Melanocyte of skin (primary cell): ENCODE data around the gene PPFIA3. TPM values are rescaled to one million over a fixed set of nuclear protein-coding genes. Genes with fewer than 3 reads are reported as not detected.

Source experiments
- small RNA-seq, 2 donors: library from RNA; depleted of rRNA; stranded (forward); fragments of <200 nt; gene quantifications; one replicate each; pipeline ENCODE3, GENCODE V24; 2012
- total RNA-seq, 2 donors: library from RNA; depleted of rRNA; stranded (reverse); fragments of >200 nt; gene quantifications; 2 replicates each; pipeline ENCODE4 v1.2.3, GENCODE V29; 2012

The PPFIA3 gene
- 1 to 10 TPM; 7.3 to 9.6 TPM for total RNA-seq

GRCh38 chr19:49119411-49120324 lies at the start of gene PPFIA3:
TSS of gene PPFIA3 (plus strand) at chr19:49119544. CDS start at chr19:49127874, 8,330 bp downstream.

GRCh38 chr19:49085020-49085867 lies 34.1 kb upstream of the PPFIA3 start, which contains the start of gene SNRNP70:
TSS of gene SNRNP70 (plus strand) at chr19:49085451. CDS start at chr19:49086415, 964 bp downstream.

GRCh38 chr19:49113762-49114629 lies 5.3 kb upstream of the PPFIA3 start, which contains the start of gene LIN7B:
TSS of gene LIN7B (plus strand) at chr19:49114370. CDS start at chr19:49114405, 35 bp downstream.

DNA sequence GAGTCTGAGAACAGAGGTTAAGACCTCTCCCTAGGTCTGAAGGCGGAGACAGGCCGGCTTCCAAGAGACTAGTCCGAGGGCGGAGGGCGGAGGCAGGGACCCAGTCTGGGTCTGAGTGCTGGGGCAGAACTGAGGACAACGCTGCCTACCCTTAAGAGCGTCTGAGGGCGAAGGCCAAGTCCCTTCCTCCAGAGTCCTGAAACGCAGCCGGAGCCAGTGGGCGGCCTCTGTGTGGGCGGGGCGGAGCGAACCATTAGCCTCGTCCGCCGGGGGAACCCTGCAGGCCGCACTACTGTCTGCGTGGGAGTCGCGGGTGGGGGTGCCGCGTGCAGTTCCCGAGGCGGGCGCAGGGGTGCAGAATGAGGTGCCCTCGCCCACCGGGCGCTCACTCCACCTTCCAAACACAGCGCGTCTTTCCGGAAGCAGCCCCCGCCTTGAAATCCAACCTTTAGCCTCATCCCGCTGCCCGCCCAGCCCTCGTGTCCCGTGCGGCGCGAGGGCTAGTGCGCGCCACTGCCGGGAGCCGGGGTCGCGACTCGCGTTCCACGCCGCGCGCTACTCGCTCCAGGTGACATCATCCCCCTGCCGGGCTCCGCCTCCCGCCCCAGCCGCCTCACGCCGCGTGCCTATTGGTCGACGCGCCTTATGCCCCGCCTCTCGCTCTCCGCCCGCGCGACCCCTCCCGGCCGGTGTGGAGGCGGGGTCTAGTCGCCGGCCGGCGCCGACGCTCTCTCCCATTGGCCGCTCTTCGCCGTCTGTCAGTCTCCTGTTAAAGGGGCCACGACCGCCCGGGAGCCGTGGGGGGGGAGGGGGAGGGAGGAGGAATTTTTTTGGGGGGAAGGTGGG lies 556 bp upstream of the PPFIA3 start, which contains the start of gene C19orf73:
C19orf73 (minus strand) TSS at position 579 of the 846 bp plus-strand sequence; CDS start at position 458, 121 bp downstream.

DNA sequence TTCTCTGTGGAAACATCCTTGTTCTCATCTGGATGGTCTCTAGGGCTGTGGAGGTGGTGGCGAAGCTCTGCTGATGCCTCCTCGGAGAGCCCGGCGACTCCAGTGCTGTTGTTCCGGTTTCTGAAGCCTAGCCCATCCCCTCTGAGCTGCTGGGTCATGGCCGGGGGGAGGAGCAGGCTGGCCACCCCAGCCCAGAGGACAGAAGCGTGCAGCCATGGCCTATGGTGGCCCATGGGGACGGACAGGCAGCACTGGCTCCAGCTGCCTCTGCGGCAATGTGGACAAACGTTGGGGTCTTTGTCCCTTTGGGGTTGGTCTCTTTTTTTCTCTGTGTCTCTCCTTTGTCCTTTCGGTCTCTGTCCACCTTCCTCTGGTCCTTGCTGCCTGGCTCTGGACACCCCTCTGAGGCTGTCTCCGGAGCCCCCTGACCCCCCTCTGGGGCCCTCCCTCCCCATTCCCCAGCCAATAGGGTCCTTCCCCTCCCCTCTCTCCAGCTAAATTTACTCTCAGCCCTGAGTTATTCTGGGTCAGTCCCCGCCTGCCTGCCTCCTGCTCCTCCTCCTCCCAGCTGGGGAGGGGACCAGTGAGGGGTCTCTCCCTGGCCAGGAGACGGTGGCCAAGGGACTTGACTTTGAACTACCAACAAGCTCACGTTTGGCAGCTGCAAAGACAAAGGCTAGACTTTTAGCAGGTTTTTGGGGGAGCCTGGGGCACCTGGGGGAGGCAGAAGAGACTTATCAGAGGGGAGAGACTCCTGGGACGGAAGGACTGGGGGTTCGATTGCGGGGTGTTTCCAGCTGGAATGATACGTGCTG lies 35.9 kb downstream of the PPFIA3 start, which contains the start of gene HRC:
HRC (minus strand) TSS at position 392 of the 815 bp plus-strand sequence; CDS start at position 233, 159 bp downstream.

GRCh38 chr19:49157445-49158224 lies 38.3 kb downstream of the PPFIA3 start, which contains the start of gene TRPM4:
TSS of gene TRPM4 (plus strand) at chr19:49157792. CDS start at chr19:49157867, 75 bp downstream.

Small RNAs within 50 kb of the gene (small RNA-seq; reads per million reads assigned to genes)
- gene RN7SL708P = 0 to 0.06 reads per million in 2 donors

Other genes starting within 250 kb of the PPFIA3 start
- 10 to 100 TPM; 30.6 to 45.0 TPM for gene PPP1R15A, start 247.1 kb upstream of the PPFIA3 start, total RNA-seq
- under 1 TPM in 1 of 2 donors, not detected in 1; 0.34 TPM for gene TULP2, start 220.8 kb upstream of the PPFIA3 start, total RNA-seq
- gene NUCB1, start 219.2 kb upstream of the PPFIA3 start, total RNA-seq = 100 to 1,000 TPM; 174 to 185 TPM
- 1 to 10 TPM in 1 of 2 donors, under 1 TPM in 1; 0.33 to 1.0 TPM for gene DHDH, start 185.8 kb upstream of the PPFIA3 start, total RNA-seq
- gene BAX, start 164.7 kb upstream of the PPFIA3 start, total RNA-seq = 10 to 100 TPM; 53.3 to 59.9 TPM
- 1,000 to 10,000 TPM; 2,131 to 3,816 TPM for gene FTL, start 154.2 kb upstream of the PPFIA3 start, total RNA-seq
- 10 to 100 TPM; 56.4 to 70.3 TPM for gene GYS1, start 126.2 kb upstream of the PPFIA3 start, total RNA-seq
- gene RUVBL2, start 125.7 kb upstream of the PPFIA3 start, total RNA-seq = 100 to 1,000 TPM; 182 to 358 TPM
- gene LHB, start 102.5 kb upstream of the PPFIA3 start, total RNA-seq = under 1 TPM in 1 of 2 donors, not detected in 1; 0.69 TPM
- not detected for gene CGB3, start 95.2 kb upstream of the PPFIA3 start, total RNA-seq
- gene CGB2, start 87.7 kb upstream of the PPFIA3 start, total RNA-seq = not detected
- not detected for gene CGB1, start 82.6 kb upstream of the PPFIA3 start, total RNA-seq
- gene CGB5, start 75.7 kb upstream of the PPFIA3 start, total RNA-seq = not detected
- gene CGB8, start 70.4 kb upstream of the PPFIA3 start, total RNA-seq = not detected
- gene CGB7, start 61.8 kb upstream of the PPFIA3 start, total RNA-seq = under 1 TPM; 0.33 to 0.34 TPM
- gene NTF4, start 54.7 kb upstream of the PPFIA3 start, total RNA-seq = not detected
- not detected for gene KCNA7, start 46.8 kb upstream of the PPFIA3 start, total RNA-seq
- gene SNRNP70, start 34.1 kb upstream of the PPFIA3 start, total RNA-seq = 100 to 1,000 TPM; 132 to 144 TPM
- gene LIN7B, start 5.2 kb upstream of the PPFIA3 start, total RNA-seq = 1 to 10 TPM; 5.9 to 7.0 TPM
- gene C19orf73, start 401 bp upstream of the PPFIA3 start, total RNA-seq = 1 to 10 TPM in 1 of 2 donors, under 1 TPM in 1; 0.67 to 1.0 TPM
- gene HRC, start 35.9 kb downstream of the PPFIA3 start, total RNA-seq = not detected
- gene TRPM4, start 38.2 kb downstream of the PPFIA3 start, total RNA-seq = 10 to 100 TPM; 18.6 to 23.0 TPM
- gene SLC6A16, start 205.6 kb downstream of the PPFIA3 start, total RNA-seq = under 1 TPM; under 0.01 to 0.69 TPM
- not detected for gene CD37, start 215.9 kb downstream of the PPFIA3 start, total RNA-seq
- 10 to 100 TPM; 29.6 to 30.3 TPM for gene TEAD2, start 242.9 kb downstream of the PPFIA3 start, total RNA-seq
- not detected for gene DKKL1, start 244.3 kb downstream of the PPFIA3 start, total RNA-seq